Heart left ventricle (tissue), 16 donors: ENCODE results near the gene CCNL2. TPM values are rescaled to one million over a fixed set of nuclear protein-coding genes. Genes with fewer than 3 reads are reported as not detected.

Experiments
- ATAC-seq, 4 donors: fragments of 200-7000 bp; cut with Tn5 transposase; one replicate each; pipeline ENCODE4 v1.9.1; 2020 to 2022; ENCODE audit warnings: moderate library complexity in 4 of 4, mild to moderate bottlenecking in 3 of 4, moderate number of reproducible peaks in 1 of 4
- DNase-seq, 5 donors: peaks; one replicate each; pipeline ENCODE4 v3.0.0-alpha.2; 2020
- H3K27ac ChIP-seq, 12 donors: fragments of 200-600 bp; sonication (generic) in 4 of 12; one replicate each; pipeline versions ENCODE4 v1.5.0 to v1.8.0; 2016 to 2022; ENCODE audit warnings: mild to moderate bottlenecking in 2 of 12
- H3K27me3 ChIP-seq, 9 donors: fragments of 200-600 bp; sonication (generic) in 2 of 9; one replicate each; pipeline versions ENCODE4 v1.5.1 to v1.8.0; 2016 to 2022; ENCODE audit warnings: mild to moderate bottlenecking in 3 of 9
- H3K36me3 ChIP-seq, 9 donors: fragments of 200-600 bp; sonication (generic) in 2 of 9; one replicate each; pipeline versions ENCODE4 v1.5.0 to v1.8.0; 2018 to 2022; ENCODE audit warnings: mild to moderate bottlenecking in 2 of 9
- H3K4me1 ChIP-seq, 12 donors: fragments of 200-600 bp; sonication (generic) in 4 of 12; one replicate each; pipeline versions ENCODE4 v1.5.0 to v1.8.0; 2016 to 2022; ENCODE audit warnings: mild to moderate bottlenecking in 3 of 12
- H3K4me3 ChIP-seq, 12 donors: fragments of 200-600 bp; sonication (generic) in 4 of 12; one replicate each; pipeline versions ENCODE4 v1.5.0 to v1.8.0; 2017 to 2022; ENCODE audit warnings: mild to moderate bottlenecking in 9 of 12, moderate library complexity in 4 of 12
- H3K9me3 ChIP-seq, 12 donors: fragments of 200-600 bp; sonication (generic) in 4 of 12; one replicate each; pipeline versions ENCODE4 v1.5.0 to v1.8.0; 2016 to 2022; ENCODE audit warnings: mild to moderate bottlenecking in 1 of 12
- CTCF ChIP-seq, 12 donors: fragments of 200-600 bp; sonication (generic) in 4 of 12; IDR thresholded peaks; one replicate each; pipeline versions ENCODE4 v1.5.0 to v1.8.0; 2018 to 2022; ENCODE audit warnings: antibody characterized with exemption in 12 of 12, mild to moderate bottlenecking in 5 of 12
- POLR2A ChIP-seq, 2 donors: fragments of 450-650 bp; IDR thresholded peaks; one replicate each; pipeline ENCODE4 v1.6.1; 2017; ENCODE audit warnings: antibody characterized with exemption in 2 of 2, mild to moderate bottlenecking in 2 of 2, moderate library complexity in 2 of 2
- WGBS, 4 donors: extraction: QIAGEN DNeasy Blood & Tissue Kit in 2 of 4; methylation state at CpG; one replicate each; pipeline versions ENCODE4 v1.1.5 to v1.1.7; 2013 to 2018; 5-methylcytosine and 5-hydroxymethylcytosine counted together
- intact Hi-C, 10 donors: fragments of 100-400 bp; cut with DNase I; formaldehyde crosslinking; loops; one replicate each; pipeline versions ENCODE4 v1.11.1 to v1.14.2; 2022
- polyA plus RNA-seq, 2 donors: library from polyadenylated mRNA; stranded (reverse); fragments of 200-250 nt; gene quantifications; one replicate each; pipeline ENCODE4 v1.2.3, GENCODE V29; 2013
- total RNA-seq, 9 donors: library from RNA; depleted of rRNA in 2 of 9; stranded (reverse); fragments of >200 nt in 2 of 9; fragmentation: NEBNext Ultra II Directional in 3 of 9; extraction: Animal tissue kit (Norgen Biotek cat#: 25700) in 3 of 9; gene quantifications; one replicate each; pipeline versions ENCODE4 v1.1.0 to v1.2.4, GENCODE V29; 2016 to 2023
- donor health status: ischemic (EF 13 %, LVEDD 7.1; RV severe dilation, severe dysfunction).
- donor health status: healthy with polysubstance abuse.
- donor health status: DM: no; HTN: yes; CAD: no.
- donor health status: DM: no; HTN: no; CAD: no.
- donor health status: ischemic (EF 25% LVEDD 6.9; RV normal size, moderate dysfunction).
- donor health status: ischemic (EF 25% LVEDD 5.7; RV mildly dilated, moderate dysfunction).
- donor health status: healthy.
- donor health status: DM: yes; HTN: yes; CAD: no.
- donor health status: ischemic (EF 35%, LVEDD 5.7; RV mildly dilated, moderate dysfunction).
- donor health status: nonischemic (EF 11% LVEDD 7.7; RV severe dilation, severe dysfunction).
- donor health status: DM: yes; HTN: yes; CAD: no.
- donor health status: PGD.
- donor health status: ischemic (EF 29% LVEDD 5.4; RV normal size, mild dysfunction).
- donor health status: nonischemic (EF 23%, LVEDD 6.1; RV moderate dilation, normal function).

CCNL2 gene
- total and polyA plus RNA-seq, 11 donors = 35.4 to 87.8 (median 50.7) TPM

DNA sequence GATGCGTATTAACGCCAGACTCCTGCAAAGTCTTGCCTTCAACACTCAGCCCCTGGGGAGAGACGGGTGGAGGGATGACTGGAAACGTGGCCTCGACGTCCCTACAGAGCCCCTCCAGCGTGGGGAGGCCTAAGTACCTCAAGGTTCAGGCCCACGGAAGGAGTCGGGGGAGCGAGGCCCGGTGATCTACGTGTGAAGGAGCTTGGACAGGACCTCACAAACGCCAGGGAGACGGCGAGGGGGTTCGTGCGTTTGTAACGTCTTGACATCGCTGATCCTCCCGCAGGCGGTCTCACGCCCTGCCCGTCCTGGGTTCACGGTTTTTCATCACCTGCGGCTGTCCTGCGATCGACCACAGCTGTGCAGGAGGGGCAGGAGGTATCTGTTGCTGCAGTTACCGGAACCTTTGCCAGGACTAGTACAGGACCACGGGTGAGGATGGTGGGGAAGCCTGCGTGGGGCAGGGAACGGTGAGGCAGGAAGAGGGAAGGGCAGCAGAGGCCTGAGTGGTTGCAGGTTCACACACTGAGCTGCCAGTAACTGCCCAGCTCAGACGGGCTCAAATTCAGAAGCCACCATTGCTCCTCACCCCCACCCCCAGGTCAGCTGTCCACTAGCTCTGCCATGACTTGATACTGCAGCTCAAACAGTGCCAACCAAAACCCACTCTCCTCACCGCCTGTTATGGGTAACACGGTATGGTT is 889 bp upstream of the CCNL2 start:
- H3K27me3 ChIP-seq = no peaks in the 10 kb centered on the region
- TF ChIP-seq POLR2A (IDR thresholded peaks at IDR 0.05) (no peak), CTCF (IDR thresholded peaks at IDR 0.05) (no peak)
- 5 to 16% (median 6%) methylated on average over 17 to 34 of the region's 34 CpGs for WGBS, 4 donors
- intact Hi-C loops = loop anchor here in 4 of 10 donors (1.0 to 10.0 kb wide), 2 partner anchors 25 to 105 kb away; partner anchors contain the start of gene AURKAIP1 (in 1 of the 4)
- H3K27ac ChIP-seq = peak overlapping the region in 11 of 12 donors; percentile 78 to 97 (median 93)
- H3K4me3 ChIP-seq = peak overlapping the region; percentile 76 to 100 (median 98)
- H3K36me3 ChIP-seq = peaks cover 0 to 80% (median 74%) of the 10 kb centered on the region in 9 donors
- peak in 2 of 4 donors; percentile 0 to 1 for ATAC-seq
- H3K9me3 ChIP-seq = no peaks in the 10 kb centered on the region
- no peak for DNase-seq
- peaks cover 5 to 56% (median 36%) of the 10 kb centered on the region in 12 donors for H3K4me1 ChIP-seq

DNA sequence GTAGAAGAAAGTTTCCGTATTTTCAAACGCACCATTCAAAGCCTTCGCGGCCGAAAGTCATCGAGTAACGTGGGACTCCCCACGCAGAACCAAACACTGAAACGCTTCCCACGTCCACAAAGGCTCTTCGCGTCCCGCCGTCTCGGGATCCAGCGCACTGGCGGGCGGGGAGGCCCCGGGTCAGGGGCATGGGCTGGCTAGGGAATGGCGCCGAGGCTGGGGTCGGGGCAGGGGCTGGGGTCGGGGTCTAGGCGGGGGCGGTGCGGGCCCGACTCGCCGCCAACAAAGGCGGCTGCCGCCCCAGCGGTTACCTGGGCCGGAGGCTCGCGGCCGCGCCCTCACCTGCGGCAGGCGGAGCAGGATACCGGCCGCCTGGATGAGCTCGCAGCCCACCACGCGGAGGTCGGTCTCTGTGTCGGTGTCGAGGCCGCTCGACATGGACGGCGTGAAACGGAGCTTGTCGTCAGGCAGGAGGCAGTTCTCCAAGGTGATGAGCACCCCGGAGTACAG is 403 bp downstream of the CCNL2 start:
- ATAC-seq (peak in 1 of 4 donors; percentile 2), DNase-seq (peak in 1 of 5 donors; percentile 26)
- Histone ChIP-seq H3K9me3 (no peaks in the 10 kb centered on the region), H3K27me3 (no peaks in the 10 kb centered on the region), H3K4me1 (peaks cover 5 to 54% (median 37%) of the 10 kb centered on the region in 12 donors), H3K4me3 (peak overlapping the region; percentile 76 to 100 (median 98)), H3K36me3 (peaks cover 0 to 80% (median 75%) of the 10 kb centered on the region in 9 donors), H3K27ac (peak overlapping the region; percentile 78 to 97 (median 92))
- intact Hi-C loops = loop anchor here in 1 of 10 donors (1.0 kb wide), 1 partner anchor 23 kb away; the partner anchor contains the start of gene AURKAIP1
- WGBS, 4 donors = 0% methylated on average over 17 to 54 of the region's 54 CpGs
- TF ChIP-seq CTCF (IDR thresholded peaks at IDR 0.05) (no peak), POLR2A (IDR thresholded peaks at IDR 0.05) (no peak)

DNA sequence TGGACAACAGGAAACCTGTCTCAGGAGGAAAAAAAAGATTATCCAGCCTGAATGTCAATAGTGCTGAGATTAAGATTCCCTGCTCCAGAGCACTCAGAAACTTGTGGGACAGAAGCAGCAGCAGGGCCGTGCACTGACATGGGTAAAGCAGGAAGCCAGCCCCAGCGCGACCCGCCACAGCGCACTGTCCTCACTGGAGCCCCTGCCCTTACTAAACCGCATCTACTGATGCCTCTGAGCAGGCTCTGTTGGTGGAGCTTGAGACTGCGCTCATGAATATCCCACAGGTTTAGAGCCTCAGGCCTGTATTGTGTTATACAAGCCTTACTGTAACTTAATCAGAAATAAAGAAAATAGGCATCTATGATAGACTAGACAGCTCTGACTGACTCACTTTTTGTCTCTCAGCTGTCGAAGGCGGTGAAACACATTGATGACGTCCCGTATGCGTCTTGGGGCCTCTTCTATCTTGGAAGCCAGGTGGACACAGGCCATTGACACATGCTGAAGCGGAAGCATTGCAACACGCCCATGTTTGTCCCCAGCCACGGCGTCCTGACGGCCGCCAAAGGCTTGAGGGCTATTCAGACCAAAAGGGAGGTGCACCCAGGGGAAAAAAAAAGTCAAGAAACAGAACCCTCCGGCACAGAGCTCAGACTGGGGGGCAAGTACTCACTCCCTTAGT is 1.2 kb downstream of the CCNL2 start:
- TF ChIP-seq POLR2A (IDR thresholded peaks at IDR 0.05) (no peak), CTCF (IDR thresholded peaks at IDR 0.05) (no peak)
- 47 to 58% (median 53%) methylated on average over 18 to 19 of the region's 19 CpGs for WGBS, 4 donors
- Histone ChIP-seq H3K36me3 (peaks cover 0 to 81% (median 75%) of the 10 kb centered on the region in 9 donors), H3K27me3 (no peaks in the 10 kb centered on the region), H3K4me3 (peak overlapping the region; percentile 76 to 100 (median 98)), H3K27ac (peak overlapping the region in 8 of 12 donors; percentile 82 to 97 (median 94)), H3K9me3 (no peaks in the 10 kb centered on the region), H3K4me1 (peaks cover 5 to 54% (median 37%) of the 10 kb centered on the region in 12 donors)
- ATAC-seq = no peak
- DNase-seq = no peak
- intact Hi-C loops = no loop called here

GRCh38 chr1:1395166-1395565 is 4.0 kb downstream of the CCNL2 start:
- Histone ChIP-seq H3K27me3 (no peaks in the 10 kb centered on the region), H3K4me1 (peaks cover under 1 to 46% (median 28%) of the 10 kb centered on the region in 12 donors), H3K36me3 (peaks cover 0 to 81% (median 78%) of the 10 kb centered on the region in 9 donors), H3K4me3 (no peak overlapping the region), H3K27ac (peak overlapping the region in 8 of 12 donors; percentile 34 to 72 (median 60)), H3K9me3 (no peaks in the 10 kb centered on the region)
- TF ChIP-seq POLR2A (IDR thresholded peaks at IDR 0.05) = no peak
- TF ChIP-seq CTCF (IDR thresholded peaks at IDR 0.05) = no peak
- ATAC-seq (no peak), DNase-seq (no peak)
- intact Hi-C loops = no loop called here
- 69 to 76% (median 72%) methylated on average over 11 of the region's 11 CpGs for WGBS, 4 donors
